NCI-H2107 treated with DMSO at 0.1 percent for 48 hours (cell line): ENCODE measurements around the gene MAST4.

Experiments
- DNase-seq: peaks from one replicate; lab custom pipeline; 2025; ENCODE audit not compliant: unreplicated experiment; lab: John Stamatoyannopoulos, UW

MAST4 gene

DNA sequence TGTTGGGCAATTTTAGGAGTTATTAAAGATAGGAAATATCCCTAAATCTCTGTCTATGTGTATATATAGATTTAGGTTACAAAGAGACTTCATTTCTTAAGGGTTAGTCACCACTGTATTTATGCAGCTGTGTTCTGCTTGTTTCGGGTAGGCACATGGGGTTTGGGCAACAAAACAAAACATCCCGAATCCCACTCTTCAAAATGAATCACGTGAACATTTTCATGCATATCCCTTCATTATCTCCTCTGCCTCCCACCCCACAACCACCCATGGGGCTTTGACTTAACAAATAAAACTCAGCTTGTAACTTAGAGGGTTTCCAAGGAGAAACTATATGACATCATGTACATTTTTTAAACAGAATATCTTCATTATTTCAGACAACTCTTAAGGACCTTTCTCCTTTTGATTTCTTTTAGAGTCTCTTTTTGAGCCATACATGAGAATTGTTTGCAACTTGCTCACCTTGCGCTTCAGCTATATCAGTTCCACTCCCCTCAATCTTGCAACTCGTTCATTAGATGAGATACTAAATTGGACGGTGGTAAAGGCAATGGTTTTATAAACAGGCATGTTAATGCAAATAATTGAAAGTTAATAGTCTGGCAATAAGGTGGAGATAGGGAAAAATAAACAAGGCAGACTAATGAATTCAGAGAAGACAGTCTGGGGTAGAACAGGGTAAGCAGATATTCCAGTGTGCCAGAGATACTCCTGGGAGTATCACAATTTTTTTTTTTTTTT lies 463.7 kb downstream of the MAST4 start:
- DNase-seq = no peak

DNA sequence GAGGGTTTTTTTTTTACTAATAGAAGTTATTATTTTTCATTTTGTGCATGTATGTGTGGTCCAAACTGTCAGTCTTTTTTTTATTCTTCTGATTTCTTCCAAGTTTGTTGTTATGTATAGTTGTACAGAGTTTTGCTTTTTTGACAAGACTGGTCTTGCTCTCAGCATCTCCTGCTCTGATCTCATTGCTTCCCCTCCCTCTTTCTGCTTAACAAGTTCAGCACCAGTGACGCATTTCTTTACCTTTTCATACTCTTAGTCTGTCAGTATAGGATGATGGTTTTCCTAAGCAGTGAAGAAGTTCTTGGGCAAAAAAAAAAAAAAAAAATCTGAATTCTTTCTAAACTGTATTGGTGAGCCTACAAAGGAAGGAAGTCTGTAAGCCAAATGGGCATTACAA lies 465.3 kb downstream of the MAST4 start:
- DNase-seq = no peak

DNA sequence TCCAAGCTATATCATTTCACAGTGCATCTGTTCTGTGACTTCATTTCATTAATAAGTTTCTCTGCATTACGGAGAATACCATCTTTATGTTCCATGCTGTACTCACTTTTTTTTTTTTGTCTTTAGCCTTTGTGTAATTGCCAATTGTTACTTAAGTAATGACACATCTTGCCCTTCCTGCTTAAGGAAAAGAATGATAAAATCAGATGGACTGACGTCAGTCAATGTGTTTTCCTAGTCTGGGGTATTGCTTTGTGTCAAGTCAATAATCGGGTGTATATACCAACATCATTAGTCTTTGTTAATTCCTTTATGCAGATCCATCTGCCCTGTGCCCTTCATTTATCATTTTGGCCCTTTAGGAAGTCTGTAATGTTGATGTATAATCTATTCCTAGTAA lies 466.9 kb downstream of the MAST4 start:
- no peak for DNase-seq

DNA sequence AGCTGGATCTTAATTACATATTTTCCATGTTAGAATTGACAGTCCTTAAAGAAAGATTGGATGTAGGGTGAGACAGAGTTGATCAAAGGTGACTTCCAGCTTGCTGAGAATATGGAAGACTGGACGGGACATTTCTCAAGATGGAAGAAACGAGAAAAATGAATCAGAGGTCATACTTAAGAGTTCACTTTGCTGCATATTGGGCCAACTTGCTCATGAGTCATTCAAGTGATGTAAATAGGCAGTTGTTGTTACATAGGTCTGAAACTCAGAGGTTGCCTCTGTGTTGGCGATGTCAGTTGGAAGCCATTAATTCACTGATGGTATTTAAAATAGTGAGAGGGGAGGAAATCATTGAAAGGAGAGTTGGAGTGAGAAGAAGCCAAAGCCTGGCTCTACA lies 467.6 kb downstream of the MAST4 start:
- no peak for DNase-seq

DNA sequence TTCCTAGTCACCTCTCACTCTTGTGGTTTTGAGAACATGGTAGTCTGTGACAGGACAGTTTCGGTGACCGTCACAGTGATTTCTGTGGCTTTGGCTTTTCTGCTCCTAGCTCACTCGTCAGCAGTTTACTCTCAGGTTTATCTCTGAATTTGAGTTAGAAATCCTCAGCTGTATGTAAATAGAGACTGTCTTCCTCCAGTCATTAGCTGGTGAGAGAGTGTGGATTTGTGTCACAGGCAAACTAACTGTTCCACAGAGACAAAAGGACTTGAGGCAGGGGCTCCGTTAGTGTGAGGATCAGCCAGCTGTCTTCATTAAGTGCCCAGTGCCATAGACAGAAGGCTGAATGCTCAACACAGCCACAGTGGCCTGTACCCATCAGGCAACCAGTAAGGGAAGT lies 469.0 kb downstream of the MAST4 start:
- peak; percentile 13 for DNase-seq

DNA sequence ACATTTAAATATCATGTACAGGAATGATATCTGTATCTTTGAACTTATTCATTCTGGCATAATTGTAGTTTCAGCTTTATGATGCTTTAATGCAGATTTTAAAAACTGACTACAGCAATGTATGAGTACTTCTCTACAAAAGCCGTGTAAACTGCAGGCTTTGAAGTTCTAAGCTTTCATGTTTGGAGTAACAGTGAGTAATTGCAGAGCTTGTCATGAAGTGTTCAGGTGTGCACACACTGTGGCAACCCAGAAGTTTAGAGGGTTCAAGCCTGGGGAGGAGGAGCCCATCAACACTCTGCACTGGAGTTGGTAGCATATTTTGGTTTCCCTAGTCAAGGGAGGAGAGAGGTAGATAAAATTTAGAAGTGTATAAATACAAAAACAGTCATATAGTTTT lies 469.5 kb downstream of the MAST4 start:
- no peak for DNase-seq

DNA sequence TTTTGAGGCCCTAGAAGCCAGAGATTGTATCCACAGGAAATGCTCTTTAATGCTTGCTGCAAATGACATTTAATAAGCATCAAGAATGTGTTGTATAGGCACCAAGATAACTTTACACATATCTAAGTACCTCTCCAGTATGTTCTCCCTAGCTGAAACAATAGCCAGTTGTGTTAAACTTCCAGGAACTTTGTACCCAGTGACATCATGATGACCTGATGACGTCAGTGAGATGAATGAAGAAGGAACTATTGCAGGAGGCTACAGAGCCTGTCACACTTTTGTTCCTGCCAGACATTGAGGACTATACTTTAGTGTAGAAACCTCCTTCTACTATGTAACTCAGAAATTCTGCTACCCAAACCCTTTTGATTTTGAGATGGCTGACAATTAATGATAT lies 470.6 kb downstream of the MAST4 start:
- no peak for DNase-seq

DNA sequence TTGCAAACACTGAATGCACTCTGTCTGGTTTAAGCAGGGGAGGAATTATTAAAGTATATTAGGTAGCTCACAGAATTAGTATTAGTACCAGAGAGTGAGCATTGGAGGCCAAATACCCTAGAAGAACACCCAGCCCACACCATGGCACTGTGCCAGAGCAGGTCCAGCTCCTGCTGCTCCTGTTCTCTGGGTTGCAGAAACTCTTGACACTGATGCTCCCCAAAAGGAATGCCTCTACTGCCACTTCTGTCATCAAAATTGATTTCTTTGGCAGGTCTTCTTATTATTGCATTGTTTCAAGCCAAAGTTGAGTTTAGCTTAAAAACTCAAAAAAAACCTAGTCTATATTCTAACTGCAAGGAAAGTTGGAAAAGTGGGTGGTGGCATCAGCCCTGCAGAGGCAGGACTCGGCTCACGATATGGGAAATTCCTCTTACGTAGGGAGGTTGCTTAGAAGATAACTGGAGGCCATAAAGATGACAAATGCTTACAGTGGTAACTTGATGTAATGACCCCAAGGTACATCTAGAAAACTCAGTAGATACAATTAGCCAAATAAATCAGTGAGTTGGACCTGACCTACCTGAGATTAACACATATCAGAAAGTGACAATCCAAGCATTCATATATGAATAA lies 477.0 kb downstream of the MAST4 start:
- no peak for DNase-seq

DNA sequence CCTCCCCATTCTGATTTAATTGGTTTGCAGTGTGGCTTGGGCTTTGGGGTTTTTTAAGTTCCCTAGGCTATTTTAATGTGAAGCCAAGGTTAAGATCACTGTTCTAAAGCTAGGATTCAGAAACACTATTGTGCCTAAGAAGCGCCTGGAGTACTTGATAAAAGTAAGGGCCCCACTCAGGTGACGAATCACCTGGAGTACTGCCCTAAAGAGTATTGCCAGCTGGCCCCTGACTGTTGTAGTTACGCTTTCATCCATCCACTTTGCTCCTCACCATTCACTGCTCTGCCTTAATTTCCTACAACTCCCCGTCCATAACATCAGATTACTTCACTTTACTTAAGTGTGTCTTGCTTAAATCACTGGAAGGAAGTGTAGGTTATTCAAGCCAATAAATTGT lies 481.1 kb downstream of the MAST4 start:
- peak; percentile 72 for DNase-seq

DNA sequence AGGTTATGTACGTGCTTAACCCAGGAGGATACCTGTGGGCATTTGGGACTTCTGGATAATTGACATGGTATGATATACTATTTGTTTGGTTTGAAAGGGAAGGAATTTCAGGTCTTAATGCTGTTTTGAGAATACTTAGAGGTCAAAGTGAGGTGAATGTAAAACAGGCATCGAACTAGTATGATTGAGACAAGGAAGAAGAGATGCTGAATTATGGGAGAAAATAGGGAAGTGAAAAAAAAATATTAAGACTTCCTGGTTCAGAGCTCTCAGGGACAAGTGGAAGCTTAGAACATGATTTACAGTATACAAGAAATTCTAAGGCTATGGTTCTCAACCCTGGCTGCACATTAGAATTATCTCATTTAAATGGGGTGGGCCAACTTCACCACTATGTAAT lies 485.1 kb downstream of the MAST4 start:
- no peak for DNase-seq

DNA sequence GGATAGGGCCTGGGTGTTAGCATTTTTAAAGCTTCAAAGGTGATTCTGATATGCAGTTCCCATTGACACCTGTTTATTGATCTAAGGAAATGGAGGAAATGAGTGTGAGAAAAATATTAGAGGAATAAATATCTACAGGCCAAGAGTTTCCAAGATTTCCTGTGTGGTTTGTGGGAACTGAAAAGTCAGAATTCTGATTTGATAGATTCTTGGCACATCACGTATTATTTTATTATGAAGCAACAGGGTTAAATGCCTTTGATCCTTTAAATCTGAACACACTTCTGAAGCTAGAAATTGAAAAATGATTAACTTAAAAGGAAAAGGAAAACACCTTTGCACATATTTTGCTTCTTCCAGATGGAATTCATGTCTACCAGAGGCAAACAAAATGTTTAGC lies 486.7 kb downstream of the MAST4 start:
- DNase-seq = no peak

DNA sequence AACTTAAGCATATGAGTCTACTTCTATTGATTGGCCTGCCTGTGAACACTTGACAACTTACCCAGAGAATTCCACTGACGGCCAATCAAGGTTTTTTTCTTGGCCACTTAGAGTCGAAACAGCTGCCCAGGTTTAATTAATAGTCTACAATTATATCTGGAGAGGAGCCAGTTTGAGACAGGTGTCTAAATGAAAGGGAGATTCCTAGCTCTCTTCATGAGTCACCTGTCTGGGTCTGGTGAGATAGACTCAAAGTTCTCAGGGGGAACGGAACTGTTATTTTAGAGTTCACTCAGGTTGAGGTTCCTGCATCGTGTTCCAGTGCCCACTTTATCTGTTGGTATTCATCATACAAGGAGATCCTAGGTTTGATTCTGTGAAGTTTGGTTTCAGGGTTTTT lies 489.4 kb downstream of the MAST4 start:
- DNase-seq = peak; percentile 44

DNA sequence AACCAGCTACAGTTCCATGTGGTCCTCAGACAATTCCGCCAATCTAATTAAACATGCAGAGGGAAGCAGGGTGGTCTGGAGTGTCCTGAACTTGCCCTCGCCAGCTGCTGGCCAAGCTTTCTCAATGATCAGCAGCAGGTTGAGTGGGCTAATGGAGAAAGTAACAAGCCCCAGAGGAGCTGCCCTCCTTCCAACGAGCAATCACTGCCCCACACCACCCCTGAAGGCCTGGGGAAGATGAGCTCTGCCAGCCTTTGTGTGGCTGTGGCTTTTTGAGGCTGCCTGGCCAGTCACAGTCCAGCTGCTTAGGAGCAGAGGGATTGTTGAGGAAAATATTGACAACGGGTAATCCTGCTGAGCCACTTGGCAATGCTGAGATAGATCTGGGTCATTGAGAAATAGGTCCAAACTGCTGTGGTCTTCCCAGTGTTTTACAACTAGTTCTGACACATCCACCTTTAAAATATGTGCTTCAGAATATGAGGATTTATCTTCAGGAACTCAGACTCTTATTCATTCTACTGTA lies 493.1 kb downstream of the MAST4 start:
- DNase-seq = no peak

DNA sequence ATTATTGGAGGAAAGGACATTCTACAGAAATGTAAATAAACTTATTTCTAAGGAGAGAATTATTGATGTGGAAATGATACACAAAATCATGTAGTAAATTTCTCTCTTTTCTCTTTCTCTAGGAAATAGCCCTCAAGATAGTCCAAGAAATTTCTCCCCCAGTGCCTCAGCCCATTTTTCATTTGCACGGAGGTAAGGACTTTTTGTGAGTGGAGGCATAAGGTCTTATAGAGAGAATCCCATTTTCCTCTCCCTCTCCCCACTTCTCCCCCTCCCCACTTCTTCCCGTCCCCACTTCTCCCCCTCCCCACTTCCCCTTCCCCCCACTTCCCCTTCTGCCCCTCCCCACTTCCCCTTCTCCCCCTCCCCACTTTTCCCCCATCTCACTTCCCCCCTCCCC lies 493.8 kb downstream of the MAST4 start:
- no peak for DNase-seq

DNA sequence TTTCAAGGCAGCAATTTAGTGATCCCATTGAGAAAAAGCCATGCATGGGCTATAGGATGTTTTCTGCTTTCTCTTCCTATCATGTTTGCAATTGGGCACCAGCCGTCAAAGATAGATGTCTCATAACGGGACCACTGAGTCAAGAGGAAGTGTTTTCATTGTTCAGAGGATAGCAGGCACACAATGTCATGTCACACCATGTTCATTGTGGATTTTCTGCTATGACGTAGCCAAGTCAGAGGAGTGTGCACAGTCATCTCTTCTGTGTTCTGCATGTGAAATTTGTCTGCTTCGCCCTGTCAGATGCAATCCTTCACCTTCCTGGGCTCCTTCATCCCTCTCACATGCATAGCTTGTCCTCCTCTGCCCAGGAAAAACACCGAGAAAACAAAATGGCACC lies 494.4 kb downstream of the MAST4 start:
- DNase-seq = no peak

DNA sequence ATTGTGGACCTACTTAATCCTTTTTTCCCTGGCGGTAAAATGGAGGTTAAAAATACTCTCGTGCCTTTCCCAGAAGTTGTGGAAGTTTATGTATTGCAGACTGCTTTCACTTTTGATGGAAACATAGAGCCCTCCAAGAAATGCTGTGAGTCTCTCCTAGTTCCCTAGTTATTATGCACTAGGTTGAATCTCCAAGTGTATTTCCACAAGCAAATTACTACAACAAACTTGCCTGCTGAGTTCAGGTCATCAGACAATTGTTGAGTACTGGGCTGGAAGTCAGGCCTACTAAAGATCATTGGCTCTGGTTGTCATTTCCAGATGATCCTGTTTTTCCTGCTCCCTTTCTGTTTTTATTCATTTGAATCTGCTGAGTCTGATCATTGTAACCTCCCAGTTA lies 496.3 kb downstream of the MAST4 start:
- no peak for DNase-seq

DNA sequence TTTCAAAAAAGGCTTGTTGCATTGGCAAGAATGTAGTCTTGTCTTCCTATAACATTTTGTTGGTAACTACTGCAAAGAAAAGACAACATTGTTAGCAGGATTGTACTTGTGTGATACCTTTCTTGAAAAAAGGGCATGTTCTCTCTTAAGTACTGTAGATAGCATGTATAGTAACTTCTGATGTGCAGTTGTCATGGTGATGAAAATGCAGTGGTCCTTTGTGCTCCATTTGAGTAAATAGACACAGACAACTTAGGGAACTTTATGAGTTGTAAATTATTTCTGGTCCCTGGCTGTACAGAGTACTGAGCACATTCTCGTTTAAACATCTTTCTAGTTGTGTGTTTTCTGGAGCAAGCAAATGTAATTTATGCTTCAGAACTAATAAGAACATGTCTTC lies 497.1 kb downstream of the MAST4 start:
- DNase-seq = no peak

DNA sequence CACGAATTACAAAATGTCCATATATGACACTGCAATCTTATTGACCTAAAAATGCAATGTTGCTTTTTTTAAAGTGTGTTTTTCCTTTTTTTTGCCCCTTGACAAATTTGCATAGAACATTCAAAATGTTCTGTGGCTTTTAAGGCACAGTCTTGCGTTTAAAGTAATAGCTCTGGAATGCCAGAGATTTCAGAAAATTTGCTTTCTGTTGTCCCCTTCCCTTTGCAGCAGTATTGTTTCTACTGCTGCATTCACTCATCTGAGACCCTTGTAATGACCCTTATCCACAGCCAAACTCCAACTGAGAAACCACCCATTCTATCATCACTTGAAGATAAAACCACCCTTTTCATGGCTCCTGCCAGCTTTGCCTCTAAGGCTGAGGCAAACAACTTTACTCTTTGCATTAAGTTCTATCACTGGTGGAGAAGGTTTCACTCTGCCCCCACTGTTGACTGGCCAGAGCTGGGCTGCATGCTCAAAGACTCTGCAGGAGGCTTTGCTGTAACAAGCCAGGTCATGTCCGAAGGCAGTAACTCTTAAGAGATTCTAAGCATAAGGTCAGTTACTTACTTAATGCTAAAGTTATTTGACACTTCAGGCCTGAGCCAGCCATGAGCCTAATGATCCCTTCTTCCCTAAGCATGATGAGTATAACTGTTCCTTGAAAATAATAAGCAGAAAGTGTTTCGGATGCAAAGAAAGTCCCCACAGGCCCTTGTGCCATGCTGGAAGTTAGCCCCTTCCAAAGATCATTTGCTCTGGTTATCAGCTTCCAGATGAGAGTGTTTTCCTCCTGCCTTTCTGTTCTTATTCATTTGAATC lies 498.5 kb downstream of the MAST4 start:
- no peak for DNase-seq

DNA sequence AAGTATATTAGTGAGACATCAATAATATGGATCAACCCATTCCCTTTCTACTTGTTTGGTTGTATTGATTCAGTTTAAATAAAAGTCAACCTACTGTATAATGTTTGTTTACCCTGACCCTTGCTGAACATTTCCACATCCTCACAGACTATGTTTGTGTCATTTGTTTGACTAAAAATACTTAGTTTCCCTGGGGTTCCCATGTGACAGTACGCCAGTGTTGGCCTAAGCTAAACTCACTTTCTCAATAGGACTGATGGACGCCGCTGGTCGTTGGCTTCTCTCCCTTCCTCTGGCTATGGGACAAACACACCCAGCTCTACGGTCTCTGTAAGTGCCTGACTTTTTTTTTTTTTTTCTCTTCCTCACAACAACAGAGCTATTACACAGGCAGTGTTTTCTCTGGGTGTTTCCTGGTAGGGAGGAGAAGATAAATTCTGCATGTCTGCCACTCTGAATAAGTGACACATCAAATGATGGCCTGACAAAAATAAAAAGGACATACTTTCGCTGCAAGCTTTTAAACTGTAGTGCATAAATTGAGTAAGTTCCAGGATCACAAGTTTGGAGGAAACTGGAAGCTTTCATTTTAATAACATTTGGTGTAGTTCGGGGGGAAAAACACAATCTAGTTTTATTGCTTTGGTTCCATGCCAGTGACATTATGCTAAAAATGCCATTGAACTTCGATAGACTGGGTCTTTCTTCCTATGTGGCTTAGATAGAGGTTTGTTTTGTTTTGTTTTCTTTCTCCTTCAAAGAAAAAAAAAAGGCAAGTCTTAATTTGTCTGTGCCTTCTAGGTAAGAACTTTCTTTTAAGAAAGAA lies 499.4 kb downstream of the MAST4 start:
- DNase-seq = no peak

DNA sequence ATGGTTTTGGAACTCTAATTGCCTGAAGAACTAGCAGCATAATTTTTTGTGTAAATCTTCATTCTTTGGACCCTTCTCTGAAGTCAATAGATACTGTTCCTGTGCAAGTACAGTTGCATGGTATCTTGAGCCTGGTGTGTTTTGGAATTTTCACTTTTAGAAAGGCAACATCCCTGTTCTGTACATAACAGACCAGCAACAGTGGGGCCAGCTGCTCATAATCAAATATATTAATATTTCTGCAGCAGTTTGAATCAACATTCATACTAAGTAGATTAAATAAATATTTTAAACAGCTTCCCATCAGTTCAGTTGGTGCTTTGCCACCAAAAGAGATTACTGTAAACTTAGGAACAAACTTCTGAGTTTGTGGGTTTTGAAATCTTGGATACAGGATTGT lies 502.5 kb downstream of the MAST4 start:
- DNase-seq = no peak

DNA sequence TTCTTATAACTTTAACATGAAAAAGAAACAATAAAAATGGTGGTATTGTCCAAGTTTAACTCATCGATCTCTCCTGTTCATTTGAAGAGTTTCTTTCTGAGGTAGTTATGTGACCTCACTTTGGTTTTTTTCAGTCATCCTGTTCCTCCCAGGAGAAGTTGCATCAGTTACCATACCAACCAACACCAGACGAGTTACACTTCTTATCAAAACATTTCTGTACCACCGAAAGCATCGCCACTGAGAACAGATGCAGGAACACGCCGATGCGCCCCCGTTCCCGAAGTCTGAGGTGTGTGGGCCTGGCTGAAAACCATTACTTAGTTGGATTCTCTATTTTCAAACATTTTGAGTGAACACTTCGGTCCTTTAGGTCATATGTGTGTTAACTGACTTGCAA lies 504.1 kb downstream of the MAST4 start:
- no peak for DNase-seq
